ENCODE data around the gene PLCL2.

- TF ChIP-seq, protein P1, sequence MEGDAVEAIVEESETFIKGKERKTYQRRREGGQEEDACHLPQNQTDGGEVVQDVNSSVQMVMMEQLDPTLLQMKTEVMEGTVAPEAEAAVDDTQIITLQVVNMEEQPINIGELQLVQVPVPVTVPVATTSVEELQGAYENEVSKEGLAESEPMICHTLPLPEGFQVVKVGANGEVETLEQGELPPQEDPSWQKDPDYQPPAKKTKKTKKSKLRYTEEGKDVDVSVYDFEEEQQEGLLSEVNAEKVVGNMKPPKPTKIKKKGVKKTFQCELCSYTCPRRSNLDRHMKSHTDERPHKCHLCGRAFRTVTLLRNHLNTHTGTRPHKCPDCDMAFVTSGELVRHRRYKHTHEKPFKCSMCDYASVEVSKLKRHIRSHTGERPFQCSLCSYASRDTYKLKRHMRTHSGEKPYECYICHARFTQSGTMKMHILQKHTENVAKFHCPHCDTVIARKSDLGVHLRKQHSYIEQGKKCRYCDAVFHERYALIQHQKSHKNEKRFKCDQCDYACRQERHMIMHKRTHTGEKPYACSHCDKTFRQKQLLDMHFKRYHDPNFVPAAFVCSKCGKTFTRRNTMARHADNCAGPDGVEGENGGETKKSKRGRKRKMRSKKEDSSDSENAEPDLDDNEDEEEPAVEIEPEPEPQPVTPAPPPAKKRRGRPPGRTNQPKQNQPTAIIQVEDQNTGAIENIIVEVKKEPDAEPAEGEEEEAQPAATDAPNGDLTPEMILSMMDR (IDR thresholded peaks at IDR 0.05): no peak
- TF ChIP-seq POLR2AphosphoS5 (IDR thresholded peaks at IDR 0.05; ENCODE audit: insufficient read depth in 1 of 2, low read depth in 1 of 2) (no peak), POLR2A (IDR thresholded peaks at IDR 0.05) (no peak)
Observed at GRCh38 chr3:17007284-17007683, 122.5 kb downstream of the PLCL2 start.

Data from vagina (tissue), 2 donors.